ENCODE results near the gene SPAST. TPM values are rescaled to one million over a fixed set of nuclear protein-coding genes. Genes with fewer than 3 reads are reported as not detected.
"Not testable (repeated sequence)": the region's sequence is repeated elsewhere in the genome, so short reads cannot be mapped to it uniquely, and the experiment has no call there.

Gene SPAST
- total and polyA plus RNA-seq, 7 donors, result 5.9 to 24.8 (median 13.9) TPM

- Histone ChIP-seq H3K9me3 (no peaks in the 10 kb centered on the region), H3K27me3 (ENCODE audit: insufficient read depth in 3 of 3, low read length in 2 of 3) (no peaks in the 10 kb centered on the region), H3K4me1 (peaks cover 5% of the 10 kb centered on the region), H3K36me3 (ENCODE audit: insufficient read depth in 1 of 2, low read depth in 1 of 2) (no peaks in the 10 kb centered on the region), H3K4me3 (no peak overlapping the region), H3K27ac (no peak overlapping the region)
- 71 to 78% (median 78%) methylated on average over 7 of the region's 7 CpGs for WGBS, 3 donors
- TF ChIP-seq CTCF (IDR thresholded peaks at IDR 0.05), result no peak
- intact Hi-C loops (cut with DNase I), result no loop called here
- DNase-seq (no peak), ATAC-seq (no peak)
These were observed 19.8 kb upstream of the SPAST start for GRCh38 chr2:32043561-32043960.

GRCh38 chr2:32051836-32052439, 11.4 kb upstream of the SPAST start:
- intact Hi-C loops (cut with DNase I), result no loop called here
- H3K4me1 ChIP-seq, result no peaks in the 10 kb centered on the region
- ATAC-seq, result no peak
- no peak for DNase-seq
- 93 to 94% (median 94%) methylated on average over 11 of the region's 11 CpGs for WGBS, 3 donors
- H3K9me3 ChIP-seq, result no peaks in the 10 kb centered on the region
- H3K27me3 ChIP-seq (ENCODE audit: insufficient read depth in 3 of 3, low read length in 2 of 3), result no peaks in the 10 kb centered on the region
- no peaks in the 10 kb centered on the region for H3K36me3 ChIP-seq (ENCODE audit: insufficient read depth in 1 of 2, low read depth in 1 of 2)
- H3K27ac ChIP-seq, result no peak overlapping the region
- TF ChIP-seq CTCF (IDR thresholded peaks at IDR 0.05), result no peak
- H3K4me3 ChIP-seq, result no peak overlapping the region

DNA sequence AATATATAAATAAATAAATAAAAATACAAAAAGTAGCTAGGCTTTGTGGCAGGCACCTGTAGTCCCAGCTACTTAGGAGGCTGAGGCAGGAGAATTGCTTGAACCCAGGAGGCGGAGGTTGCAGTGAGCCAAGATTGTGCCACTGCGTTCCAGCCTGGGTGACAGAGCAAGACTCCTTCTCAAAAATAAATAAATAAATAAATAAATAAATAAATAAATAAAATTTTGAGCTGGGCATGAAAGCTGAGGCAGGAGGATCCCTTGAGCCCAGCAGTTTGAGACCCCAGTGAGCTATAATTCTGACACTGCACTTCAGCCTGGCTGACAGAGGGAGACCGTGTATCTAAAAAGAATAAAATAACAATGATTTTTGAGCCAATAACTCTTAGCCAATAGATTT, 8.8 kb upstream of the SPAST start:
- H3K9me3 ChIP-seq; H3K4me3 ChIP-seq; H3K27me3 ChIP-seq (ENCODE audit: insufficient read depth in 3 of 3, low read length in 2 of 3); ATAC-seq; H3K4me1 ChIP-seq; DNase-seq; H3K36me3 ChIP-seq (ENCODE audit: insufficient read depth in 1 of 2, low read depth in 1 of 2); H3K27ac ChIP-seq; intact Hi-C loops (cut with DNase I): not testable (repeated sequence)
- 65 to 90% (median 73%) methylated on average over 3 of the region's 3 CpGs for WGBS, 3 donors

GRCh38 chr2:32058130-32058529, 5.2 kb upstream of the SPAST start:
- Histone ChIP-seq H3K4me1 (peaks cover 6% of the 10 kb centered on the region), H3K36me3 (ENCODE audit: insufficient read depth in 1 of 2, low read depth in 1 of 2) (no peaks in the 10 kb centered on the region), H3K4me3 (no peak overlapping the region), H3K9me3 (no peaks in the 10 kb centered on the region), H3K27me3 (ENCODE audit: insufficient read depth in 3 of 3, low read length in 2 of 3) (no peaks in the 10 kb centered on the region), H3K27ac (no peak overlapping the region)
- TF ChIP-seq CTCF (IDR thresholded peaks at IDR 0.05), result no peak
- WGBS, 3 donors, result 93 to 98% (median 95%) methylated on average over 2 of the region's 2 CpGs
- ATAC-seq (no peak), DNase-seq (no peak)
- intact Hi-C loops (cut with DNase I), result no loop called here

- Histone ChIP-seq H3K4me1 (peaks cover 14% of the 10 kb centered on the region), H3K27me3 (ENCODE audit: insufficient read depth in 3 of 3, low read length in 2 of 3) (no peaks in the 10 kb centered on the region), H3K9me3 (no peaks in the 10 kb centered on the region), H3K4me3 (no peak overlapping the region), H3K36me3 (ENCODE audit: insufficient read depth in 1 of 2, low read depth in 1 of 2) (no peaks in the 10 kb centered on the region), H3K27ac (no peak overlapping the region)
- intact Hi-C loops (cut with DNase I), result loop anchor here in 1 of 2 donors (5.0 kb wide), 1 partner anchor 48 kb away; the partner anchor contains the start of gene MEMO1
- ATAC-seq, result no peak
- TF ChIP-seq CTCF (IDR thresholded peaks at IDR 0.05), result no peak
- no peak for DNase-seq
- WGBS, 3 donors, result 91 to 94% (median 94%) methylated on average over 2 of the region's 2 CpGs
These were observed 3.1 kb upstream of the SPAST start for GRCh38 chr2:32060266-32060665.

Measured in psoas muscle (tissue), 8 donors.